WI38 (cell line): ENCODE data around the gene SEPTIN1.
A peak's percentile ranks its signal among the peaks of the same experiment; 100 is the strongest.

Experiments used
- H3K4me3 ChIP-seq: 2 replicates; pipeline ENCODE4 v1.5.1; 2011; ENCODE audit warnings: low read depth, mild to moderate bottlenecking, control low read depth, low read length
- TF ChIP-seq, protein P1 (sequence below): IDR thresholded peaks from 2 replicates; pipeline ENCODE4 v1.5.1; 2012; ENCODE audit warnings: low read depth, mild to moderate bottlenecking, control low read depth, low read length

SEPTIN1 gene

GRCh38 chr16:30357715-30358576 is 24.4 kb downstream of the SEPTIN1 start:
- H3K4me3 ChIP-seq, result no peak overlapping the region
- TF ChIP-seq, protein P1, sequence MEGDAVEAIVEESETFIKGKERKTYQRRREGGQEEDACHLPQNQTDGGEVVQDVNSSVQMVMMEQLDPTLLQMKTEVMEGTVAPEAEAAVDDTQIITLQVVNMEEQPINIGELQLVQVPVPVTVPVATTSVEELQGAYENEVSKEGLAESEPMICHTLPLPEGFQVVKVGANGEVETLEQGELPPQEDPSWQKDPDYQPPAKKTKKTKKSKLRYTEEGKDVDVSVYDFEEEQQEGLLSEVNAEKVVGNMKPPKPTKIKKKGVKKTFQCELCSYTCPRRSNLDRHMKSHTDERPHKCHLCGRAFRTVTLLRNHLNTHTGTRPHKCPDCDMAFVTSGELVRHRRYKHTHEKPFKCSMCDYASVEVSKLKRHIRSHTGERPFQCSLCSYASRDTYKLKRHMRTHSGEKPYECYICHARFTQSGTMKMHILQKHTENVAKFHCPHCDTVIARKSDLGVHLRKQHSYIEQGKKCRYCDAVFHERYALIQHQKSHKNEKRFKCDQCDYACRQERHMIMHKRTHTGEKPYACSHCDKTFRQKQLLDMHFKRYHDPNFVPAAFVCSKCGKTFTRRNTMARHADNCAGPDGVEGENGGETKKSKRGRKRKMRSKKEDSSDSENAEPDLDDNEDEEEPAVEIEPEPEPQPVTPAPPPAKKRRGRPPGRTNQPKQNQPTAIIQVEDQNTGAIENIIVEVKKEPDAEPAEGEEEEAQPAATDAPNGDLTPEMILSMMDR, result no peak

GRCh38 chr16:30357085-30357714 is 25.2 kb downstream of the SEPTIN1 start:
- TF ChIP-seq, protein P1, result no peak
- H3K4me3 ChIP-seq, result no peak overlapping the region

GRCh38 chr16:30356401-30357084 is 25.8 kb downstream of the SEPTIN1 start:
- no peak overlapping the region for H3K4me3 ChIP-seq

DNA sequence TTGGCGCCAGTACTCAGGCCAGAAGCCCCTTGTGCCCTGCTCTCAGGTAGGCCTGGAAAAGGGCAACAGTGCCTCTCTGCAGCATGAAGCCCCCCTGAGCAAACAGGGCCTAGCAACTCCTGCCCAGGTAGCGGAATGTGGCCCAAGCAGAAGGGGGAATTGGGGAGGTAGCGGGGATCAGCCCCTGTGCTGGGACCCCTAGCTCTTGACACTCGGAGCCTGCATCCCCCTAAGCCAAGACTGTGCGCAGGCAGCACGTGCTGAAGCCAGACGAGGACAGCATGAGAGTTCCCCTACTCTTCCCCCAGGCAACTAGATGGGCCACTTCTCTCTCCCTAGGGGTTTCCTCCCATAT is 26.4 kb downstream of the SEPTIN1 start:
- H3K4me3 ChIP-seq, result peak overlapping the region; percentile 98
- TF ChIP-seq, protein P1, result no peak

More at GRCh38 chr16:30356401-30357084, 25.8 kb downstream of the SEPTIN1 start:
- TF ChIP-seq, protein P1, result no peak

GRCh38 chr16:30355144-30355953 is 27.0 kb downstream of the SEPTIN1 start, which contains the start of gene CD2BP2:
Gene CD2BP2 (minus strand): TSS chr16:30355308. CDS start chr16:30354681, 627 bp downstream.
- TF ChIP-seq, protein P1, result no peak

DNA sequence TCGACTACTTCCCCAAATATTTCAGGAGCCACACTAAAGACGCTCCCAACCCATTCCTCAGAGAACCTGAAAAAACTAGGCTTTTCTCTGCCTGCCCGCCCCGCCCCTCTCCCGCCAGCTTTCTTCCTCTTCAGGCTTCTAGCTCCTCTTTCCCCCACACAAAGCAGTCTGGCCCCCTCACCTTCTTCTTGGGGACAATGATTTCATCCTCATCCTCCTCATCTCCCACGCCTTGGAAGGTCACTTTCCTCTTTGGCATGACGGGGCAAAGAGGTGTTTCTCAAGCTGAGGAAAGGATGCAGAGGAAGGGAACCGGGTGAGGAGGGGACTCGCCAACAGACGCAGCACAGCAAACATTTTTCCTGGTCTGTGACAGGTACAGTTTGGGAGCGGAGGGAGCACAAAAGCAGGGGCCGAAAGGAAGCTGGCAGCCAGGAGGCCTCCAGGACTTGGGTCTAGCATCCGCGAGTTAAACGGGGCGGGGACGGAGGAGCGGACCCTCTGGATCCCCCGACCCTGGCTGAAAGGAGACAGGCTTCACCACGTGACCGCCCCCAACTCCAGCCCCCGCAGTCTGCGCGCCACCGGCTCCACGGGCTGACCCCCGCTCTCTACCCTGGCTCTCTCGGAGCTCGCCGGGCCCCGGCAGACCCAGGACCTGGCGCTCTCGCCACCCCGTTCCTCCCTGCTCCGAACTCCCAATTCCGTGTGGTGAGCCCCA is 27.8 kb downstream of the SEPTIN1 start:
- TF ChIP-seq, protein P1, result no peak
- H3K4me3 ChIP-seq, result peak overlapping the region; percentile 98

More at GRCh38 chr16:30355144-30355953, 27.0 kb downstream of the SEPTIN1 start, which contains the start of gene CD2BP2:
- peak within 1 kb of the TSS; percentile 98 for H3K4me3 ChIP-seq
